Measurements from ENCODE around the gene IL1A. TPM values are rescaled to one million over a fixed set of nuclear protein-coding genes. Genes with fewer than 3 reads are reported as not detected.
A peak's percentile ranks its signal among the peaks of the same experiment; 100 is the strongest.

The IL1A gene
- total RNA-seq, 1 experiment from 2014 or later: 6.3 TPM

- H3K27me3 ChIP-seq (replicated peaks; ENCODE audit: insufficient read depth, low read depth, low read length, poor library complexity): no peaks in the 10 kb centered on the region
- DNase-seq (ENCODE audit: low spot score): no peak
- CTCF ChIA-PET: interaction anchor here (2.5 to 3.7 kb wide), 2 partner anchors 192 to 208 kb away, joined by 9 to 39 read pairs; no protein-coding TSS in a partner anchor
- no peak overlapping the region for H3K27ac ChIP-seq (ENCODE audit: low read depth, low read length, poor library complexity, severe bottlenecking)
- H3K4me1 ChIP-seq (ENCODE audit: insufficient read depth, low read length, poor library complexity, severe bottlenecking): no peaks in the 10 kb centered on the region
- no TSS peak for BruUV-seq (replicated peaks)
- no peaks in the 10 kb centered on the region for H3K9me3 ChIP-seq (ENCODE audit: low read depth, low read length, poor library complexity, severe bottlenecking)
- no peak overlapping the region for H3K4me3 ChIP-seq (ENCODE audit: low read depth, low read length, poor library complexity, severe bottlenecking)
- TF ChIP-seq CTCF (conservative IDR thresholded peaks at IDR 0.05; ENCODE audit: low read depth, low read length): no peak
- TF ChIP-seq EZH2 (IDR thresholded peaks at IDR 0.05; ENCODE audit: borderline replicate concordance, low read depth, low read length, poor library complexity, severe bottlenecking): no peak
- peaks cover 86% of the 10 kb centered on the region for H3K36me3 ChIP-seq (ENCODE audit: insufficient read depth, low read length, poor library complexity, severe bottlenecking)
- intact Hi-C loops (cut with micrococcal nuclease; ENCODE audit: unreplicated experiment): no loop called here
- POLR2A ChIA-PET (ENCODE audit: low non-redundant PET): no interaction called here
Measured at GRCh38 chr2:112750560-112750843, 33.8 kb downstream of the IL1A start.

GRCh38 chr2:112749755-112750559 lies 34.3 kb downstream of the IL1A start:
- TF ChIP-seq CTCF (conservative IDR thresholded peaks at IDR 0.05; ENCODE audit: low read depth, low read length) (peak; percentile 94), EZH2 (IDR thresholded peaks at IDR 0.05; ENCODE audit: borderline replicate concordance, low read depth, low read length, poor library complexity, severe bottlenecking) (no peak)
- H3K4me3 ChIP-seq (ENCODE audit: low read depth, low read length, poor library complexity, severe bottlenecking): no peak overlapping the region
- H3K9me3 ChIP-seq (ENCODE audit: low read depth, low read length, poor library complexity, severe bottlenecking): no peaks in the 10 kb centered on the region
- POLR2A ChIA-PET (ENCODE audit: low non-redundant PET): no interaction called here
- intact Hi-C loops (cut with micrococcal nuclease; ENCODE audit: unreplicated experiment): loop anchor here (1.0 kb wide), 1 partner anchor 191 kb away; no protein-coding TSS in a partner anchor
- no peaks in the 10 kb centered on the region for H3K4me1 ChIP-seq (ENCODE audit: insufficient read depth, low read length, poor library complexity, severe bottlenecking)
- H3K27ac ChIP-seq (ENCODE audit: low read depth, low read length, poor library complexity, severe bottlenecking): no peak overlapping the region
- CTCF ChIA-PET: interaction anchor here (0.5 to 3.7 kb wide), 5 partner anchors 135 to 210 kb away, joined by 3 to 39 read pairs (median 7); no protein-coding TSS in a partner anchor
- DNase-seq (ENCODE audit: low spot score): peak; percentile 80
- H3K27me3 ChIP-seq (replicated peaks; ENCODE audit: insufficient read depth, low read depth, low read length, poor library complexity): no peaks in the 10 kb centered on the region
- BruUV-seq (replicated peaks): no TSS peak
- H3K36me3 ChIP-seq (ENCODE audit: insufficient read depth, low read length, poor library complexity, severe bottlenecking): peaks cover 84% of the 10 kb centered on the region

- CTCF ChIA-PET: no interaction called here
- POLR2A ChIA-PET (ENCODE audit: low non-redundant PET): no interaction called here
- Histone ChIP-seq H3K36me3 (ENCODE audit: insufficient read depth, low read length, poor library complexity, severe bottlenecking) (peaks cover 84% of the 10 kb centered on the region), H3K27me3 (replicated peaks; ENCODE audit: insufficient read depth, low read depth, low read length, poor library complexity) (no peaks in the 10 kb centered on the region), H3K4me3 (ENCODE audit: low read depth, low read length, poor library complexity, severe bottlenecking) (no peak overlapping the region), H3K27ac (ENCODE audit: low read depth, low read length, poor library complexity, severe bottlenecking) (no peak overlapping the region), H3K9me3 (ENCODE audit: low read depth, low read length, poor library complexity, severe bottlenecking) (no peaks in the 10 kb centered on the region), H3K4me1 (ENCODE audit: insufficient read depth, low read length, poor library complexity, severe bottlenecking) (no peaks in the 10 kb centered on the region)
- no peak for DNase-seq (ENCODE audit: low spot score)
- no TSS peak for BruUV-seq (replicated peaks)
- no peak for TF ChIP-seq EZH2 (IDR thresholded peaks at IDR 0.05; ENCODE audit: borderline replicate concordance, low read depth, low read length, poor library complexity, severe bottlenecking)
- no peak for TF ChIP-seq CTCF (conservative IDR thresholded peaks at IDR 0.05; ENCODE audit: low read depth, low read length)
- intact Hi-C loops (cut with micrococcal nuclease; ENCODE audit: unreplicated experiment): no loop called here
Measured at GRCh38 chr2:112740527-112740926, 43.8 kb downstream of the IL1A start.
